ENCODE results near the gene ASIC1.
A peak's percentile ranks its signal among the peaks of the same experiment; 100 is the strongest.
"Not testable (repeated sequence)": the region's sequence is repeated elsewhere in the genome, so short reads cannot be mapped to it uniquely, and the experiment has no call there.

The ASIC1 gene

DNA sequence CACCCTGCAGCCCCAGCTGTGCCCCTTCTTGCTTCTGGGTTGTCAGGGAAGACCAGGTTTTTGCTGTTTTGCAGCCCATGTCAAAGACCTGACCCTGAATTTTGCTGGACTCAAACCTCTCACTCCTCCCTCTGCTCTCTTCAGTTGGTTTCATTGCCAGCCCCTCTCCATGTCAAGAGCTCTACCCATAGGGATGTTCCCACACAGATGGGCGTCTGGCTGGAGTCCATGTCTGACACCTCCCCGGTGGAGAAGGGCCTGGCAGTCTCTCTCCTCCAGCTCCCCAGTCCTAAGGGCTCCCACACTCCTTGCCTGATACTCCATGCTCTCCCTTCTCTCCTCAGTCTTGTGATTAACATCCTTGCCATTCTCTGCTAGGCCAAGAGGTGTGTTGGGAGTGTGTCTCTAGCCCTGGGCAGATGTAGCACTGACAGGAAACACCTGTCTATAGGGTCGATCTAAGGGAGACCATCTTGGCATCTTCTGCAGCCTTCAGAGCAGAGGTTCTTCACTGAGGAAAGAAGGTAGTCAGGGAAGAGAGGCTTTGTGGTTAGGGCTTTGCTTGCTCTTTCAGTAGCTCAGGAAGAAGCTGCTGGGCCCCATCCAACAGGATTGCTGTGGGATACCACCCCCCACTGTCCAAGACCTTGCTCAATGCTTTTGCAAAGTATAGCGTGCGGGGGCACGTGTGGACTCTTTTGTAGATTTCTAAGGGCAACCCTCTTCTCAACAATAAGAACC is 4.7 kb downstream of the ASIC1 start:
- DNase-seq: no peak

DNA sequence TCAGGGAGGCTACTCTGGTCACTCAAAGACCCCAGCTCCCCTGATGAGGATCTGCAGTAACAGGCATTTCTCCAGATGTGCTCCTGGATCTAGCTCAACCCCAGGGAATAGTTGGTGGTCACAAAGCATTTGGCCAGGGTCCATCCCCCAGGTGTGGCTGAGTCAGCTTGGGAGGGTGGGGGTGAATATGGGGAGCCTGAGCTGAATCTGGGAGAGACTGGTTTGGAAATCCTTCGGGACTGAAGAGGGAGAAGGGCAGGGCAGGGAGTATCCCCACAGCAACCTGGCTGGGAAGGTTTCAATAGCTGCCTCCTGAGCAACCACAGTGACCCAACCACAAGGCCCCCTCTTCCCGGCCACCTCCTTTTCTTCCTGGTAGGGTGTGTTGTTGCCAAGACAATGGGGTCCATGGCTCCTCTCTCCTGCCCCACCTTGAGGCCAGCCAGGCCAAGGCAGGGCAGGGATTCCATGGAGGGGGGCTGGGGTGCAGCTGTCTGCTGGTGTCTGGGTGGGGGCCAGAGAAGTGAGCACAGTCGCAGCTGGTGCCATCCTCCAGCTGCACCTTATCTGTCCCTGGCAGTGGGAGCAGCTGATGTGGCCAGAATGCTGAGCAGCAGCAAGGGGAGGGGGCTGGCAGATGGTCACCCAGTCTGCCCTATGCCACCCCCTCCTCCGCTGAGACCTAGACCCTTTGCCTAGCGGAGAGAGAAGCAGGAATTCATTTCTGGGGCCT is 5.5 kb downstream of the ASIC1 start:
- DNase-seq: no peak

DNA sequence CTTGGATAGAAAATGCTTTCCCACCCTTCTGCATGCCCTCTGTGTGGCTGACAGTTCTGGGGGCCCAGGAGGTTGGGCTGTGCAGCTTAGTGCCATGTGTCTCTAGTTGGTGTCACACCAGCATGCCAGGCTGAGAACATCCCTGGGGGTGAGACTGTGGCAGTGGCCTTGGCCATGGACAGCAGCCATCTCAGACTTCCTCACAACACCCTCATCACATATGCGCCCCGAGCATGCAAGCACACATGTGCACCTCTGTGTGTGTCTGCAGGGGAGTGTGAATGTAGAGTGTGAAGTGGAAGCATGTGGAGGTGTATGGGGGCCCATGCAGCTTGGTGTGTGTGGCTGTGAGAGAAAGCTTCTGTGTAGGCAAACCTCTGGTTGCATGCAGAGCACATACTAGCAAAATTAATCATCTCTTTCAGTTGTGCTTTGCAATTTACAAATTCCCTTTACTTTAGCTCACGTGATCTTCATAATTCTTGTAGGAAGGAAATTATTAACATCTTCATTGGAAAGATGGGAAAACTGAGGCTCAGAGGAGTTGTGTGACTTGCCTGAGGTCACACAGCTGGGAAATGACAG is 8.4 kb downstream of the ASIC1 start:
- no peak for DNase-seq

DNA sequence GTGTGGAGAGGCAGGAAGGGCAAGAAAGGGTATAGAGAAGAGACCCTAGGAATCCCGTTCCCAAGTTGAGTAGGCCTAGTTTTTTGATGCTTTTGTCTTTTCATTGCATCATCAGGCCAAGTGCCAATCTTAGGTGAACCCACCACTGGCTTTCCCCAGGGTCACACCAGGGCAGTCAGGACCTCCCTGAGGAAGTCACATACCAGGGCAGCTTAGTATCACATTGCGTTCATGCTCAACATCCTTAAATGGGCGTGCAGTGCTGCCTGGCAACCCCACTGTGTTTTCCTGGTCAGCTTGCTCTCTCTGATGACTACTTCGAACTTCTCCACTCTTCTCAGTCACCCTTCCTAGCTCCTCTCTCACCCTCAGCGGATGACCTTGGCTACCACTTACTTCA is 9.0 kb downstream of the ASIC1 start:
- peak; percentile 62 to 84 for DNase-seq

DNA sequence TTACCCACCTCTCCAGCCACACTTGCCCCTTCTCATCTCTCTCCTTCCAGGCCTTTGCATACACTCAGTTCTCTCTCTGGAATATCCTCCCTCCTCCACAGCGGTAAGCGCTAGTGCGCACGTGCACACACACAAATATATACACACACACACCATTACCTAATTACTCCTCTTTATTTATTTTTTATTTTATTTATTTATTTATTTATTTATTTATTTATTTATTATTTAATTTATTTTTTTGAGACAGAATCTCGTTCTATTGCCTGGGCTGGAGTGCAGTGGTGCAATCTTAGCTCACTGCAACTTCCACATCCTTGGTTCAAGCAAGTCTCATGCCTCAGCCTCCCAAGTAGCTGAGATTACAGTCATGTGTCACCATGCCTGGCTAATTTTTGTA is 11.7 kb downstream of the ASIC1 start:
- DNase-seq: no peak

DNA sequence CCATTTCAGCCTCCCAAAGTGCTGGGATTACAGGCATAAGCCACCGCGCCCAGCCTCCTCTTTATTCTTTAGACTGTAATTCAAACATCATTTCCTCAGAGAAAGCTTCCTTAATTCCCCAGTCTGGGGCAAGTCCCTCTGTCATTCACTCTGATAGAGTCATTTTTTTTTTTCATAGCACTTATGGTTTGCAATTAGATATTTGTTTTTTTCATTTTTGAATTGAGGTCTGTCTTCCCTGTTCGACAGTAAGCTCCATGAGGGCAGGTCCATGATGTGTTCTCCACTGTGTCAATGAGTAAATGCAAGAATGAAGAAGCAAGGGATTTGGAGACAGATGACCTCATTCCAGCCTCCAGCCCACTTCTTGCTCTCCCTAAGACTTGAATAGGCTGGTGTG is 12.1 kb downstream of the ASIC1 start:
- DNase-seq: peak; percentile 39 to 46

DNA sequence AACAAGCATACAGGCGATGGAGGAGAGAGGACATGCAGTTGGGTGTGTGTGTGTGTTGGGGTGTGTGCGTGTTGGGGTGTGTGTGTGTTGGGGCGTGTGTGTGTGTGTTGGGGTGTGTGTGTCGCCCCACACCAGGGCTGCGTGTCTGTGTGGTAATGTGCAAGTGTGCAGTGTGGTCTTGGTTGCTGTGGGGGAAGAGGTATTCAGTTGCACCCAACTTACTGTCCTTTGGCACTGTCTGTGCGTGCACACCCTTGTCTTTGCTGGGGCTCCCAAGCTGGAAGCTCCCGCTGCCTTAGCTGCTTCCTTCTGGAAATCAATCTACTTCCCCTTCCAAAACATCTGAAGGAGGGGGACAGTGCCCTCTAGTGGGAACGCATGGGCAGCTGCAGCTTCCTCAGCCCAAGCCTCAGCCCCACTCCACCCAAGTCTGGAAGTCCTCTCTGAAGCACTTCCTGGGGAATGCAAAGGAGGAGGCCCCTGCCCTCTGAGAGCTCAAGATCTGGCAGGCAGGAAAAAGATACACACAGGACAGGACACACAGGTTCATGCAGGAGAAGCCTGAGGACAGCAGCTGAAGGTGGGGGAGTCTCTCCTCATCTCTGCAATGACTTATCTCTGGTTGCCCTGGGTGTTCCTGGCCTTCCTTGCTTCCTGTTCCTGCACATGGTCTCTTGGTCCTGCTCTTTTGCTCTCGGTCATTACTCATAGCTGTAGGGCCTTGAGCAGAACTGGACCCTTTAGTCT is 13.1 kb downstream of the ASIC1 start:
- peak; percentile 73 to 89 for DNase-seq

DNA sequence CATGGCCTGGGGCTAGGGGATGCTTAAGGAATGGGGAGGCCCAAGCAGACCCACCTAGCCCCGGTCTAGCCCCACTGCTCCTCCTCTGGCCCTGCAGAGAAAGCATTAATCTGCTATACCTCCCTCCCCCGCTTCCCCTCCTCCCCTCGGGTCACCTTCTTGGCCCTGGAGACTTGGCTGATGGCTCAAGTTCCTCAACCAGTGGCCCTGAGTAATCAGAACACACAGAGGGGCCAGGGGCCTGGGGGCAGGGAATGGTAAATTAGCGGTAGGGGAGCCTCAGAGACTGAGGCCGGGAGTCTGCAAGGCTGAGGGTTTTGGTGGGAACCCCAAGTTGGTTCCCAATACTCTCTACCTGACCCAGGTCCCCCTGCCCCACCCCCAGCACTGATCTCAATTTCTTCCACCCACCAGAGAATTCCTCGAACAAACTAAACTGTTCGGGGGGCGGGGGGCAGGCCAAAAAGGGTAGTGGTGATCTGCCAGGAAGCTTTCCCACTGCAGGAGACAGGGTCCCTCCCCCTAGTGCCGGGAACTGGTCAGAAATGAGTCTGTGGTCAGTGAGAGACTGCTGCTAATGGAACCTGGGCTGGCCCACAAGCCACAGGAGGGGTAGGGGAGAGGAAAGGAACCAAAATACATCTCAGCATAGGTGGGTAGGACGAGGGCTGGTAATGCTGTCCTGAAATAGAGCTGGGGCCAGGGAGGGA is 15.0 kb downstream of the ASIC1 start:
- no peak for DNase-seq

DNA sequence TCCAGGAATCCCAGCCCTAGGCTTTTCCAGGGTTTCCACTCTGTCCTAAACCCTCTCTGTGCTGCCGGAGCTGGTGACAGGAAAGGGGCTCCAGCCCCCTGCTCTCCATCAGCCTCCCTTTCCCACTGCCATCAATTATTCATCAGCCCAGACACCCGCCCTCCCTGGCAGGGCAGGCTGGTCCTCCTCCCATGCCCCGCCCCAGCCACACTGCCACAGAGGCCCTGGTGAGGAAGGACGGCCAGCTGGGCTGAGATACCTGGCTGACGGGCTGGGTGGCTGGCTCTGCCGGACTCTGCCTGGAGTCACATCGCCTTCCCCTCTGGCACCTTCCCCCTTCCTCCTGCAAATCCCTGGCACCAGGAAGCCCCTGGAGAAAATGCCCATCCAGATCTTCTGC is 15.8 kb downstream of the ASIC1 start:
- DNase-seq: no peak

DNA sequence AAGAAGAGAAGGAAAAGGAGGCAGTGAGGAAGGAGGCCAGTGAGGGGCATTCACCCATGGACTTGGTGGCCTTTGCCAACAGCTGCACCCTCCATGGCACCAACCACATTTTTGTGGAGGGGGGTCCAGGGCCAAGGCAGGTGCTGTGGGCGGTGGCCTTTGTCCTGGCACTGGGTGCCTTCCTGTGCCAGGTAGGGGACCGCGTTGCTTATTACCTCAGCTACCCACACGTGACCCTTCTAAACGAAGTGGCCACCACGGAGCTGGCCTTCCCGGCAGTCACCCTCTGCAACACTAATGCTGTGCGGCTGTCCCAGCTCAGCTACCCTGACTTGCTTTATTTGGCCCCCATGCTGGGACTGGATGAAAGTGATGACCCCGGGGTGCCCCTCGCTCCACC is 16.3 kb downstream of the ASIC1 start:
- no peak for DNase-seq

DNA sequence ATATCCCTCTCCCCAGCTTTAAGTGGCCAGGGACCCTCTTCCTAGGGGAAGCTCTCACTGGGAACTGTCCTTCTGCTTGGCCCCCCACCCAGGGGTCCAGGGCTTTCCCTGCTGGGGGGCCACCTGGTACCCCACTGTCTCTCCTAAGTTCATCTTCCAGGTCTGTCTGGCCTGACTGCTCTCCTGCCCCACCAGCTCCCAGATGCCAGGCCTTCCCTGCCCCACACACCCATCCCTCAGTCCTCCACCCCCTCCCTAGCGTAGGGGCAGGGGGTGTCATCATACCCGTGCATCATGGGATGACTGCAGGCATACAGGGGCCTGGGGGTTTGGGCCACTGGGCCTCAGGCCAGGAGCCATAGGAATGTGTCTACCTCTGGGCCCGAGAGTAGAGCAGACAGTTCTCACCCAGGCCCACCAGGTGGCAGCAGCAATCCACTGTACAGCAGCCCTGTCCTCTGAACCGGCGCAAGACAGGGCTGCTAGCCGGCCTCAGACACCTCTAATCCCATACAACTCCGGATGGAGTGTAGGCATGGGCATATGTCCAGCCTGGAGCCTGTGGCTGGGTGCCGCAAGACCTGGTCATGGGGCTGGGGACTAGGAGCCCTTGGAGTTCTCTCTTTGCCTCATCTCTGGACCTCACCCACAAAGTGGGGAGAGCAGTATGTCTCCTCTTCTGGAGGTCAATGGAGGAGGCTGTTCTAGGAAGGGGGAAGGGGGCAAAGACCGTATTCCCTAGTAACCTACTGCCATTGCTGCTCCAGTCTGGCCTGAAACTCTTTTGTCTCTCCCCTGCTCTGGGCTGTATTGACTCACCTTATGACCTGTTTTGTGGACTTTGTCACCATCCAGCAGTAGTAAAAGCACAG is 17.8 kb downstream of the ASIC1 start:
- DNase-seq: peak; percentile 56 to 92

DNA sequence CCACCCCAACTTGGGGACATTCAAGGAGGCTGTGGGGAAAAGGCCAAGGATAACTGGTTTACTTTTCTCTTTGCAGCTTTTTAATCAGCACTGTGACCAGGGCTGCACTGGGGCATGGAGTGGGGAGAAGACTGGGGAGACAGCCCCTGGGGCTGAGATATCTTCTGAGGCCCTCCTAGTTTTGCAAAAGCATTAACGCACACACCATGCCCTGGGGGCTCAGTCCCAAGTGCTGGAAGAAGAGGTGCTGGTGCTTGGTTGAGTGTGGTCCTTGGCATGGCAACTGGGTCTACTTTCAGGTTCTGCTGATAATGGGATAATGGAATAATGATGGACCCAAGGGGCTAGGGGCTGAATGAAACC is 18.4 kb downstream of the ASIC1 start:
- DNase-seq: no peak

DNA sequence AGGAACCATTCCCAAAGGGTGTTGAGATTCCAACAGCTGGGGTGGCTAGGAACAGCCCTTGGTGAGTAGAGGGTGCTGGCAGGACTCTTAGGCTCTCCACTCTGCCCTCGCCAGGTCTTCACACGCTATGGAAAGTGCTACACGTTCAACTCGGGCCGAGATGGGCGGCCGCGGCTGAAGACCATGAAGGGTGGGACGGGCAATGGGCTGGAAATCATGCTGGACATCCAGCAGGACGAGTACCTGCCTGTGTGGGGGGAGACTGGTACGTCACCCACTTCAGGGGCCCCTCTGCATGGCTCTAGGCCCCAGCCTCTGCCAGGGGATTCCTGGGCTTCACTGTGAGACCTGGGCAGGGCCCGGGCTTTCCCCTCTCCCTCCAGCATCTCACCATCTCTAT is 19.7 kb downstream of the ASIC1 start:
- DNase-seq: no peak

DNA sequence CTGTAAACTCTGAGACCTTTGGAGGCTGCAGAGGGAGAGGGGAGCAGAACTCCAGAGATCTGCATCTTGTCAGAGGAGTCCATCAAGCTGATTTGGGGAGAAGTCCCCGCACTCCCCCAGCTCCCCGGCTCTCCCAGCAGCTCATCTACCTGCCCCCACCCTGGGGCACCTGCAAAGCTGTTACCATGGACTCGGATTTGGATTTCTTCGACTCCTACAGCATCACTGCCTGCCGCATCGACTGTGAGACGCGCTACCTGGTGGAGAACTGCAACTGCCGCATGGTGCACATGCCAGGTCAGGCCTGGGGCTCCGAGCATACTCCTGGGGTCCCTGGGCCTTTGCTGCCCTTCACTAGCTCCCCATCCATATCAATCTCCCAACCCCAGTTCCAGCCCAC is 20.9 kb downstream of the ASIC1 start:
- DNase-seq: no peak

DNA sequence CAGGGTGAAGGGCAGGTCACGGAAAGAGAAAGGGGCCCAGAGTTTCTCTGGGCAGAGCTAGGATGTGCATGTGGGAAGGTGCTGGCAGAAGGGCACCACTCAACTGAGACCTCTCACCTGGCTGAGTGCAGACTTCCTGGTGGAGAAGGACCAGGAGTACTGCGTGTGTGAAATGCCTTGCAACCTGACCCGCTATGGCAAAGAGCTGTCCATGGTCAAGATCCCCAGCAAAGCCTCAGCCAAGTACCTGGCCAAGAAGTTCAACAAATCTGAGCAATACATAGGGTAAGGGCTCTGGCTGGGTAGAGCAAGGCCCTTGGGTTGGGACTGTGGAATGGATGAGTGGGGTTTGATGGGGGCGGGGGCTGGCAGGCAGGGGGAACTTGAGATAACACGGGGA is 22.4 kb downstream of the ASIC1 start:
- DNase-seq: no peak

DNA sequence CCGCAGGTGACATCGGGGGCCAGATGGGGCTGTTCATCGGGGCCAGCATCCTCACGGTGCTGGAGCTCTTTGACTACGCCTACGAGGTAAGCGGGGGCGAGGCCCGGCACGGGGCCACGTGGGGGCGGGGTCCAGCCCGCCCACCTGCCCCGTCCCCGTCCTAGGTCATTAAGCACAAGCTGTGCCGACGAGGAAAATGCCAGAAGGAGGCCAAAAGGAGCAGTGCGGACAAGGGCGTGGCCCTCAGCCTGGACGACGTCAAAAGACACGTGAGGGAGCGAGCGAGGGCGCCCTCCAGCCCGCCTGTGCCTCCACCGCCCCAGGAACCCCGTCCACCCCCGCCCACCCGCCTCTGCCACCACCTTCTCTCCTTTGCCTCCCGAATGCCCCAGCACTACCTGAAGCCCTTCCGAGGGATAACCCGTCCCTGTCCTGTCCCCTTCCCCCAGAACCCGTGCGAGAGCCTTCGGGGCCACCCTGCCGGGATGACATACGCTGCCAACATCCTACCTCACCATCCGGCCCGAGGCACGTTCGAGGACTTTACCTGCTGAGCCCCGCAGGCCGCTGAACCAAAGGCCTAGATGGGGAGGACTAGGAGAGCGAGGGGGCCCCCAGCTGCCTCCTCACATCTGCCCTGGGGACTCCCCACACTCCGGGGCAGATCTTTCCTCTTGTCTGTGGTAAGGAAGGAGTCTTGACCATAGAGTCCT is 23.9 kb downstream of the ASIC1 start:
- no peak for DNase-seq

DNA sequence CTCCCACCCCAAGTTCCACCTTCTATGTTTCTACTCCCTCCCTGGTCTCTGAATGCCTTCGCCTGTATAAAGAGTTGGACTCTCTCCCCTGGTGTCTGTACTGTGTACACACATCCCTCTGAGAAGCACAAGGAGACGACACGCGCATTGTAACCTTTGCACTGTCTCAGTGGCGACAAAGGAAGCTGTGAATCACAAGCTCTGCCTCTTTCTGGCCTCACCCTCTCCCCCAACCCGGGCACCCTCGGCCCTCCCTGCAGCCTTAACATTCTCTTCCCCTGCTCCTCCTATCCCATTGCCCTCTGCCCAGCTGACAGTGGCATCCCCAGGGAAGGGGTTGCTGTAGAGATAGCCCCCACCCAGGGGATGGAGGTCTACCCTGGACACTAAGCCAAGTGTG is 25.2 kb downstream of the ASIC1 start:
- no peak for DNase-seq

DNA sequence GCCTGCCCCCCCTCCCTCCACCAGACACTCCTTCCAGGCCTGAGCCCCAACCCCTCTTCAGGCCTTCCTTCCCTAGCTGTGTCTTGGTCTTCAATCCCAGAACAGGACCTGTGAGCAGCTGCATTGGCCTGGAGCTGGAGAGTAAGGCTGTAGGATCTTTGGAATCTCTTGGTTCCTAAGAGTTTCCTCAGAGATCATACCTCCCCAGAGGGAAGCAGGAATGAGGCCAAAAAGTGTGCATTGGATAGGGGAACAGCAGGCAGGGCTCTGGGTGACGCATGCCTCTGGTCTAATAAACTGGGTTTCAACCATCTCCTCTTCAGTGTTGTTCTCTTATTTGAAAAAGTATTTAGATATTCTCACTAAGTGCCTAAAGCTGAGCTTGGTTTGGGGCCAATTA is 25.9 kb downstream of the ASIC1 start:
- no peak for DNase-seq

DNA sequence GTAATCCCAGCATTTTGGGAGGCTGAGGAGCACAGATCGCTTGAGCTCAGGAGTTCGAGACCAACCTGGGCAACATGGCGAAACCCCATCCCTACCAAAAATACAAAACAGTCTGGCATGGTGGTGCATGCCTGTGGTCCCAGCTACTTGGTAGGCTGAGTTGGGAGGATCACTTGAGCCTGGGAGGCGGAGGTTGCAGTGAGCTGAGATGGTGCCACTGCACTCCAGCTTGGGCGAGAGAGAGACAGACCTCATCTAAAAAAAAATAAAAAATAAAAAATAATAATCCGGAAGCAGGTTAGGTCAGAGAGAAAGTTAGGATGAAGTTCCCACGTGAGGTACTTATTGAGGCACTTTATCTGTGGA is 27.0 kb downstream of the ASIC1 start:
- not testable (repeated sequence) for DNase-seq

DNA sequence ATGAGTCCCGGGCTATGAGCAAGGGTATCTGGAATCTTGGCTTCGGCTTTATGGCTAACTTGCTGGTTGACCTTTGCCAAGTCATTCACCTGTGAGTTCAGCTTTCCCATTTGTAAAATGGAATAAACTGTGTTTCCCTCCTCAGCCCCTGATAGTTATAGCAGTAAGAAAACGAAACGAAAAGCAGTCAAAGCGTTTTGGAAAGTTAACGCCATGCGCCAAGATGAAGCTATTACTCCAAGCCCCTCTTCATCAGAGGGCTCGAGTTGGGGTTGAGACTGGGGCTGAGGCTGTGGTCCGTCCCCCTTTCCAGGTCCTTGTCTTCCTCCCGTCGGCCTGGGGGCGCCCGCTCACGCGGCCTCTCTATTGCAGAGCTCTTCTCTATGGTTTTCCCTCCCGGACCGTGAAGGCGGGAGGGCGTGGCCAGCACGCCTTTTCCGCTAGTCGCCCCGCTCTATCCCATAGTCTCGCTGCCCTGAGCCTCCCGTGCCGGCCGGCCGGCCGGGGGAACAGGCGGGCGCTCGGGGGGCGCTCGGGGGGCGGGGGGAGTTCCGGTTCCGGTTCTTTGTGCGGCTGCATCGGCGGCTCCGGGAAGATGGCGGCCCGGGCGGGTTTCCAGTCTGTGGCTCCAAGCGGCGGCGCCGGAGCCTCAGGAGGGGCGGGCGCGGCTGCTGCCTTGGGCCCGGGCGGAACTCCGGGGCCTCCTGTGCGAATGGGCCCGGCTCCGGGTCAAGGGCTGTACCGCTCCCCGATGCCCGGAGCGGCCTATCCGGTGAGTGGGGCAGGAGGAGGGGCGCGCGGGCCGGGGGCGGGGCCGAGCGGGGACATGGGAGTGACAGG is 27.6 kb downstream of the ASIC1 start, which contains the start of gene SMARCD1:
Gene SMARCD1 (plus strand): TSS at position 568 of the 840 bp plus-strand sequence. CDS start 28 bp downstream, at position 596.
- peak; percentile 73 to 88 for DNase-seq

All from inflammatory macrophage treated with lipopolysaccharide for 1 hour (primary cell).